Measurements from ENCODE around the gene MAP4K5. TPM values are rescaled to one million over a fixed set of nuclear protein-coding genes. Genes with fewer than 3 reads are reported as not detected.

The MAP4K5 gene
- total and polyA plus RNA-seq, 2 of the 13 experiments (the other 11 are each of a cell fraction or from before 2014, with no cell fraction given), result 12.7 to 23.9 TPM

- Histone ChIP-seq H3K79me2 (ENCODE audit: insufficient read depth, low read length) (no peaks in the 10 kb centered on the region), H3K4me2 (ENCODE audit: low read depth, low read length) (no peak overlapping the region), H2AFZ (ENCODE audit: low read length) (no peak overlapping the region), H3K9ac (ENCODE audit: insufficient read depth, low read depth, low read length) (no peak overlapping the region), H3K9me3 (ENCODE audit: low read length) (no peaks in the 10 kb centered on the region), H3K27ac (ENCODE audit: extremely low read length, insufficient read depth, low read length) (no peak overlapping the region), H3K4me1 (ENCODE audit: insufficient read depth, low read length) (peaks cover 17% of the 10 kb centered on the region), H3K36me3 (replicated peaks in 1 of 2; ENCODE audit: control insufficient read depth in 1 of 2, insufficient read depth in 2 of 2, low read length in 2 of 2) (no peaks in the 10 kb centered on the region), H3K27me3 (ENCODE audit: control insufficient read depth in 1 of 2, insufficient read depth in 2 of 2, low read length in 2 of 2) (no peaks in the 10 kb centered on the region), H4K20me1 (ENCODE audit: insufficient read depth, low read length) (no peaks in the 10 kb centered on the region), H3K4me3 (replicated peaks in 1 of 3; ENCODE audit: insufficient read depth in 1 of 3, low read depth in 2 of 3, low read length in 3 of 3) (no peak overlapping the region)
- no TSS peak for BruUV-seq (replicated peaks)
- intact Hi-C loops (cut with micrococcal nuclease; ENCODE audit: unreplicated experiment), result no loop called here
- no peak for ATAC-seq
- CTCF ChIA-PET (ENCODE audit: low intra/inter-chr PET ratio, low total read pairs), result no interaction called here
- DNase-seq (ENCODE audit: low spot score), result no peak
- POLR2A ChIA-PET, result no interaction called here
- TF ChIP-seq ZNF251 (CRISPR knock-in tag; IDR thresholded peaks at IDR 0.05) (no peak), GATAD1 (CRISPR knock-in tag; IDR thresholded peaks at IDR 0.05) (no peak), MAZ (IDR thresholded peaks at IDR 0.05; ENCODE audit: borderline replicate concordance, low read depth, low read length) (no peak), MAZ (CRISPR knock-in tag; IDR thresholded peaks at IDR 0.05; ENCODE audit: low read depth) (no peak), ZNF7 (CRISPR knock-in tag; IDR thresholded peaks at IDR 0.05) (no peak), MATR3 (CRISPR knock-in tag; IDR thresholded peaks at IDR 0.05) (no peak), NBN (conservative IDR thresholded peaks at IDR 0.05) (no peak), GFI1 (CRISPR knock-in tag; IDR thresholded peaks at IDR 0.05; ENCODE audit: borderline replicate concordance) (no peak), CCAR2 (optimal IDR thresholded peaks at IDR 0.05; ENCODE audit: low read depth, low read length) (no peak), TAF1 (CRISPR knock-in tag; IDR thresholded peaks at IDR 0.05) (no peak), NFKB2 (CRISPR knock-in tag; IDR thresholded peaks at IDR 0.05; ENCODE audit: borderline replicate concordance) (no peak), PHB2 (IDR thresholded peaks at IDR 0.05; ENCODE audit: partially characterized antibody) (no peak)
- FAIRE-seq, result no peak
- in situ Hi-C loops (cut with HindIII; ENCODE audit: extremely low pct_ligation_motif_present, low pct_unique_long_range_greater_than_20kb), result no loop called here
- WGBS (ENCODE audit: low lambda C conversion rate), result no CpG with 5 or more reads among the region's 2 CpGs
Measured at GRCh38 chr14:50379563-50379962, 152.8 kb downstream of the MAP4K5 start.
